Naive thymus-derived CD4-positive, alpha-beta T cell (primary cell): Measurements from ENCODE around the gene DNASE1L1. TPM values are rescaled to one million over a fixed set of nuclear protein-coding genes. Genes with fewer than 3 reads are reported as not detected.

Source experiments
- ATAC-seq: fragments of 150-1000 bp; cut with Tn5 transposase; 2 replicates; pipeline ENCODE4 v1.10.0; 2021; ENCODE audit warnings: mild to moderate bottlenecking, moderate library complexity
- CTCF ChIA-PET: fragments of 350-600 bp; sonication (Branson Sonifier 250); formaldehyde crosslinking; loops from one replicate; lab custom pipeline; 2021; ENCODE audit warnings: antibody characterized with exemption; lab: Charles Lee
- POLR2A ChIA-PET: fragments of 350-600 bp; sonication (Branson Sonifier 250); formaldehyde crosslinking; loops from one replicate; lab custom pipeline; 2021; ENCODE audit warnings: antibody characterized with exemption, inconsistent platforms; lab: Charles Lee
- DNase-seq, 9 donors: peaks; one replicate each; pipeline versions ENCODE4 v3.0.0 to v3.0.0-alpha.2; 2020 to 2022; ENCODE audit warnings: mixed read lengths in 1 of 9
- H3K27ac ChIP-seq: one replicate; pipeline ENCODE4 v1.7.0; 2013; ENCODE audit warnings: mild to moderate bottlenecking, low read depth, low read length, moderate library complexity
- H3K27me3 ChIP-seq, 2 donors: one replicate each; pipeline ENCODE4 v1.7.0; 2013; ENCODE audit warnings: low read length in 2 of 2, mild to moderate bottlenecking in 2 of 2, moderate library complexity in 2 of 2; ENCODE audit not compliant: control insufficient read depth in 2 of 2, insufficient read depth in 2 of 2
- H3K36me3 ChIP-seq, 3 experiments: 1 replicate in 2 of 3; 2 replicates in 1 of 3; pipeline ENCODE4 v1.7.0; 2013; ENCODE audit warnings: low read length in 3 of 3, mild to moderate bottlenecking in 3 of 3, moderate library complexity in 1 of 3; ENCODE audit not compliant: insufficient read depth in 3 of 3, control insufficient read depth in 2 of 3
- H3K4me1 ChIP-seq, 2 donors: one replicate each; pipeline ENCODE4 v1.7.0; 2013; ENCODE audit warnings: low read length in 2 of 2, mild to moderate bottlenecking in 2 of 2, moderate library complexity in 1 of 2; ENCODE audit not compliant: control insufficient read depth in 2 of 2, insufficient read depth in 2 of 2
- H3K4me3 ChIP-seq: 2 replicates; pipeline ENCODE4 v1.7.0; 2013; ENCODE audit warnings: mild to moderate bottlenecking, low read length
- H3K9me3 ChIP-seq, 3 experiments: 1 replicate in 2 of 3; 2 replicates in 1 of 3; pipeline ENCODE4 v1.7.0; 2013; ENCODE audit warnings: low read length in 3 of 3; ENCODE audit not compliant: control insufficient read depth in 2 of 3
- H3K27ac Mint-ChIP-seq, 9 donors: one replicate each; pipeline ENCODE4 v1.8.0; 2020 to 2022; ENCODE audit warnings: mixed read lengths in 9 of 9, mild to moderate bottlenecking in 8 of 9, moderate library complexity in 5 of 9, inconsistent platforms in 2 of 9
- H3K27me3 Mint-ChIP-seq, 5 donors: one replicate each; pipeline ENCODE4 v1.8.0; 2021 to 2022; ENCODE audit warnings: mixed read lengths in 5 of 5, mild to moderate bottlenecking in 1 of 5
- H3K36me3 Mint-ChIP-seq, 5 donors: one replicate each; pipeline ENCODE4 v1.8.0; 2020 to 2022; ENCODE audit warnings: mixed read lengths in 5 of 5, mild to moderate bottlenecking in 3 of 5, inconsistent platforms in 1 of 5
- H3K4me1 Mint-ChIP-seq, 7 donors: one replicate each; pipeline ENCODE4 v1.8.0; 2020 to 2022; ENCODE audit warnings: mixed read lengths in 7 of 7, mild to moderate bottlenecking in 3 of 7, inconsistent platforms in 1 of 7
- H3K4me3 Mint-ChIP-seq, 10 donors: one replicate each; pipeline ENCODE4 v1.8.0; 2020 to 2022; ENCODE audit warnings: mild to moderate bottlenecking in 10 of 10, mixed read lengths in 10 of 10, moderate library complexity in 6 of 10, inconsistent platforms in 2 of 10
- H3K9me3 Mint-ChIP-seq, 11 donors: one replicate each; pipeline ENCODE4 v1.8.0; 2020 to 2022; ENCODE audit warnings: mixed read lengths in 11 of 11, mild to moderate bottlenecking in 4 of 11, inconsistent platforms in 1 of 11, moderate library complexity in 1 of 11
- intact Hi-C, 2 donors: fragments of 100-400 bp; cut with micrococcal nuclease; formaldehyde crosslinking; loops; one replicate each; pipeline ENCODE4 v1.15.1; 2023
- polyA plus RNA-seq, 2 donors: library from polyadenylated mRNA; unstranded; fragments of 300-500 nt; fragmentation: Illumina TruSeq; gene quantifications; one replicate each; pipeline ENCODE4 v1.2.3, GENCODE V29; 2021
- total RNA-seq, 6 experiments: library from RNA in 5 of 6; stranded (reverse) in 5 of 6; gene quantifications; 1 replicate in 5 of 6; 2 replicates in 1 of 6; pipeline ENCODE4 v1.2.3 and lab custom pipeline; 2021 to 2026

DNASE1L1 gene
- total and polyA plus RNA-seq, 7 experiments from 2014 or later, result 11.1 to 31.1 (median 19.6) TPM

DNA sequence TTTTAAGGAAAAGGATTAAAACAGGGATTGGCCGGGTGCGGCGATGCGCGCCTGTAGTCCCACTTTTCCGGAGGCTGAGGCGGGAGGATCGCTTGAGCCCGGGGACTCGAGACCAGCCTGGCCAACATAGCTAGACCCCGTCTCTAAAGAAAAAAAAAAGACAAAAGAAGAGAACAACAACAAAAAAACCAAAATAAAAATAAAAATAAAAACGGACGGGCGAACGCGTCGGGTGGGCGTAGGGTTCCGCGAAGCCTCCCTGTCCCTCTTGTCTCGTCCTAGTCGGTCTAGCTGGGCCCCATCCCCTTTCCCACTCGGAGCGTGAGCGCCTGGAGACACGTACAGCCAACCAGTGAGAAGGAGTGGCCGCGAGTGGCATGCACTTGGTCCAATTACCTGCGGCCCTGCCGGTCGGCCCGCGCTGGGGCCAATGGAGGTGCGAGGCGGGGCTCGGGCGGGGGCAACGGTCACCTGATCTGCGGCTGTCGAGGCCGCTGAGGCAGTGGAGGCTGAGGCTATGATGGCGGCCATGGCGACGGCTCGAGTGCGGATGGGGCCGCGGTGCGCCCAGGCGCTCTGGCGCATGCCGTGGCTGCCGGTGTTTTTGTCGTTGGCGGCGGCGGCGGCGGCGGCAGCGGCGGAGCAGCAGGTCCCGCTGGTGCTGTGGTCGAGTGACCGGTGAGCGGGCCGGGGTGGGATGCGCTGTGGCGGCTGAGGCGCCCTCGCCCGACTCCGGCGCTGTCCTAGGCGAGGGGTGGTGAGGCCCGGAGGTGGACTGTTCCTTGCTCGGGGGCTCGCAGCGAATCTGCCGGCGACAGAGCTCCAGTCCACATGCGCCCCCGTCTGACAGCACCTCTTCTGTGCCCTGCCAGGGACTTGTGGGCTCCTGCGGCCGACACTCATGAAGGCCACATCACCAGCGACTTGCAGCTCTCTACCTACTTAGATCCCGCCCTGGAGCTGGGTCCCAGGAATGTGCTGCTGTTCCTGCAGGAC, 19.4 kb upstream of the DNASE1L1 start, which contains the start of gene ATP6AP1:
TSS of gene ATP6AP1 (plus strand) at position 502 of the 996 bp plus-strand sequence. CDS start at position 518, 16 bp downstream.
- H3K36me3 ChIP-seq, result peaks cover 0 to 13% (median 0%) of the 10 kb centered on the region in 3 experiments
- H3K36me3 Mint-ChIP-seq, result peaks cover 0 to 8% (median 0%) of the 10 kb centered on the region in 5 donors
- intact Hi-C loops, result loop anchor here (1.0 kb wide), 3 partner anchors 8 to 57 kb away; no protein-coding TSS in a partner anchor
- ATAC-seq (peak; percentile 98), DNase-seq (peak; percentile 72 to 90 (median 85))
- peaks cover 0 to under 1% (median 0%) of the 10 kb centered on the region in 11 donors for H3K9me3 Mint-ChIP-seq
- H3K4me1 Mint-ChIP-seq, result peaks cover 7 to 39% (median 24%) of the 10 kb centered on the region in 7 donors
- peak within 1 kb of the TSS; percentile 55 for H3K4me3 ChIP-seq
- H3K27ac ChIP-seq, result peak within 1 kb of the TSS; percentile 81
- H3K9me3 ChIP-seq, result no peaks in the 10 kb centered on the region
- CTCF ChIA-PET, result interaction anchor here (0.7 to 1.6 kb wide), 2 partner anchors 55 to 418 kb away, joined by 3 to 5 read pairs; no protein-coding TSS in a partner anchor
- peak within 1 kb of the TSS; percentile 76 to 91 (median 82) for H3K27ac Mint-ChIP-seq
- POLR2A ChIA-PET, result interaction anchor here (0.6 to 3.0 kb wide), 17 partner anchors 8 to 459 kb away, joined by 3 to 15 read pairs (median 3); partner anchors contain the start of genes FAM50A, SLC10A3 and TAFAZZIN
- peaks cover 0 to 4% of the 10 kb centered on the region in 2 donors for H3K4me1 ChIP-seq
- no peaks in the 10 kb centered on the region for H3K27me3 Mint-ChIP-seq
- H3K27me3 ChIP-seq, result no peaks in the 10 kb centered on the region
- H3K4me3 Mint-ChIP-seq, result peak within 1 kb of the TSS; percentile 77 to 86 (median 82)

GRCh38 chrX:154426916-154427770, 18.1 kb upstream of the DNASE1L1 start:
- H3K4me3 Mint-ChIP-seq, result peak overlapping the region in 4 of 10 donors; percentile 34 to 84 (median 80)
- peaks cover 0 to 4% of the 10 kb centered on the region in 2 donors for H3K4me1 ChIP-seq
- peak overlapping the region in 2 of 9 donors; percentile 72 to 80 for H3K27ac Mint-ChIP-seq

GRCh38 chrX:154420402-154420756, 11.3 kb upstream of the DNASE1L1 start:
- DNase-seq (no peak), ATAC-seq (no peak)
- Histone ChIP-seq H3K27ac (no peak overlapping the region), H3K4me3 (no peak overlapping the region), H3K36me3 (no peaks in the 10 kb centered on the region), H3K4me1 (no peaks in the 10 kb centered on the region), H3K9me3 (no peaks in the 10 kb centered on the region), H3K27me3 (no peaks in the 10 kb centered on the region)
- ChIA-PET POLR2A (interaction anchor here (0.5 to 2.1 kb wide), 3 partner anchors 9 to 45 kb away, joined by 3 to 7 read pairs (median 5); no protein-coding TSS in a partner anchor), CTCF (no interaction called here)
- intact Hi-C loops, result no loop called here
- Mint-ChIP-seq H3K36me3 (peaks cover 0 to 7% (median 1%) of the 10 kb centered on the region in 5 donors), H3K27ac (no peak overlapping the region), H3K27me3 (no peaks in the 10 kb centered on the region), H3K9me3 (no peaks in the 10 kb centered on the region), H3K4me3 (no peak overlapping the region), H3K4me1 (peaks cover 0 to 12% (median 4%) of the 10 kb centered on the region in 7 donors)

More at GRCh38 chrX:154426916-154427770, 18.1 kb upstream of the DNASE1L1 start:
- intact Hi-C loops, result no loop called here
- no peak overlapping the region for H3K4me3 ChIP-seq
- Mint-ChIP-seq H3K9me3 (no peaks in the 10 kb centered on the region), H3K27me3 (no peaks in the 10 kb centered on the region), H3K36me3 (peaks cover 0 to 8% (median 0%) of the 10 kb centered on the region in 5 donors), H3K4me1 (peaks cover 7 to 40% (median 25%) of the 10 kb centered on the region in 7 donors)
- ATAC-seq (no peak), DNase-seq (no peak)
- ChIA-PET CTCF (interaction anchor here (0.6 to 0.7 kb wide), 2 partner anchors 54 to 57 kb away, joined by 3 read pairs; no protein-coding TSS in a partner anchor), POLR2A (interaction anchor here (0.6 to 2.2 kb wide), 7 partner anchors 27 to 115 kb away, joined by 3 to 13 read pairs (median 6); partner anchors contain the start of genes RPL10 and SLC10A3)
- H3K36me3 ChIP-seq, result peaks cover 0 to under 1% (median 0%) of the 10 kb centered on the region in 3 experiments
- peak overlapping the region; percentile 81 for H3K27ac ChIP-seq
- H3K27me3 ChIP-seq, result no peaks in the 10 kb centered on the region
- H3K9me3 ChIP-seq, result no peaks in the 10 kb centered on the region

GRCh38 chrX:154419688-154420401, 10.8 kb upstream of the DNASE1L1 start:
- Histone ChIP-seq H3K36me3 (no peaks in the 10 kb centered on the region), H3K9me3 (no peaks in the 10 kb centered on the region), H3K27ac (no peak overlapping the region), H3K4me1 (no peaks in the 10 kb centered on the region), H3K4me3 (no peak overlapping the region), H3K27me3 (no peaks in the 10 kb centered on the region)
- ATAC-seq (no peak), DNase-seq (no peak)
- H3K27me3 Mint-ChIP-seq, result no peaks in the 10 kb centered on the region
- ChIA-PET CTCF (no interaction called here), POLR2A (interaction anchor here (2.1 kb wide), 1 partner anchor 21 kb away, joined by 7 read pairs; no protein-coding TSS in a partner anchor)
- no peaks in the 10 kb centered on the region for H3K9me3 Mint-ChIP-seq
- intact Hi-C loops, result no loop called here
- peaks cover 0 to 12% (median 4%) of the 10 kb centered on the region in 7 donors for H3K4me1 Mint-ChIP-seq
- no peak overlapping the region for H3K4me3 Mint-ChIP-seq
- no peak overlapping the region for H3K27ac Mint-ChIP-seq
- H3K36me3 Mint-ChIP-seq, result peaks cover 0 to 9% (median 3%) of the 10 kb centered on the region in 5 donors

DNA sequence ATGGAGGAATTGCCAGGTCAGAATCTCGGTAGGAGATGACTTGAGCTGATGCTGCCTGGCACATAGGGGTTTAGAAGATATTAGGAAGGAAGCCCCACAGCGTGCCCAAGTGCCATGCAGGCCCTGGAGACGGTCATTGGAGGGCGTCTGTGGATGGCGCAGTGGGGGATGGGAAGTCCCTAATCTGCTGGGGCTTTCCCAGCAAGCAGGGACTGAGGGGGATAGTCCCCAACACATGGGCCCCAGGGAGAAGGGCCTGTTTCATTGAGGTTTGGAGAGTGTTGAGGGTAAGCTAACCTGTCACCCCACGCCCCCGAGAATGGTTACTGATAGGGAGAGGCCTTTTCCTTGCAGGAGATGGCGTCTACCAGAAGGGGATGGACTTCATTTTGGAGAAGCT, 10.1 kb upstream of the DNASE1L1 start:
- Mint-ChIP-seq H3K27me3 (no peaks in the 10 kb centered on the region), H3K9me3 (no peaks in the 10 kb centered on the region), H3K27ac (no peak overlapping the region), H3K36me3 (peaks cover 0 to 9% (median 3%) of the 10 kb centered on the region in 5 donors), H3K4me1 (peaks cover 0 to 9% (median 4%) of the 10 kb centered on the region in 7 donors), H3K4me3 (no peak overlapping the region)
- no peaks in the 10 kb centered on the region for H3K27me3 ChIP-seq
- POLR2A ChIA-PET, result interaction anchor here (0.5 kb wide), 1 partner anchor 97 kb away, joined by 3 read pairs; the partner anchor contains the start of gene FAM3A
- no peak overlapping the region for H3K4me3 ChIP-seq
- CTCF ChIA-PET, result no interaction called here
- H3K9me3 ChIP-seq, result no peaks in the 10 kb centered on the region
- ATAC-seq (no peak), DNase-seq (no peak)
- no peaks in the 10 kb centered on the region for H3K4me1 ChIP-seq
- intact Hi-C loops, result no loop called here
- H3K27ac ChIP-seq, result no peak overlapping the region
- H3K36me3 ChIP-seq, result no peaks in the 10 kb centered on the region
